HG03045 (cell line): Measurements from ENCODE around the gene KIF12.
"Not testable (repeated sequence)": the region's sequence is repeated elsewhere in the genome, so short reads cannot be mapped to it uniquely, and the experiment has no call there.

Experiments
- ATAC-seq: cut with Tn5 transposase; IDR thresholded peaks from one replicate; pipeline ENCODE4 v1.9.1; 2021; ENCODE audit warnings: mild to moderate bottlenecking, moderate library complexity; ENCODE audit not compliant: unreplicated experiment

Gene KIF12

GRCh38 chr9:114049441-114050225 is 49.5 kb downstream of the KIF12 start:
- ATAC-seq, result no peak

DNA sequence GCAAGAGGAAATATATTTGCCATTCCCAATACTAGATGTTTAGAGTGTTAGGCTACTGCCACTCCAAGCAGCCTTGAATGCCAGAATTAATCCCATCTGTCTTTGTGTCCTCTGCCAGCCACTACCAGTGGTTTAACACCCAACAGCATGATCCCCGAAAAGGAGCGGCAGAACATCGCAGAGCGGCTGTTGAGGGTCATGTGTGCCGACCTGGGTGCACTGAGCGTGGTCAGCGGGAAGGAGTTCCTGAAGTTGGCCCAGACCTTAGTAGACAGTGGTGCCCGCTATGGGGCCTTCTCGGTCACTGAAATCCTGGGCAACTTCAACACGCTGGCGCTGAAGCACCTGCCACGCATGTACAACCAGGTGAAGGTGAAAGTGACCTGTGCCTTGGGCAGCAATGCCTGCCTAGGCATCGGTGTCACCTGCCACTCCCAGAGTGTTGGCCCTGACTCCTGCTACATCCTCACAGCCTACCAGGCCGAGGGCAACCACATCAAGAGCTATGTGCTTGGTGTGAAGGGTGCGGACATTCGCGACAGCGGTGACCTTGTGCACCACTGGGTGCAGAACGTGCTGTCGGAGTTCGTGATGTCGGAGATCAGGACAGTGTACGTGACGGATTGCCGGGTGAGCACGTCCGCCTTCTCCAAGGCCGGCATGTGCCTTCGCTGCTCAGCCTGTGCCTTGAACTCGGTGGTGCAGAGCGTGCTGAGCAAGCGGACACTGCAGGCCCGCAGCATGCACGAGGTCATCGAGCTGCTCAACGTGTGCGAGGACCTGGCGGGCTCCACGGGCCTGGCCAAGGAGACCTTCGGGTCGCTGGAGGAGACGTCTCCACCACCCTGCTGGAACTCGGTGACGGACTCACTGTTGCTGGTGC is 50.3 kb downstream of the KIF12 start:
- ATAC-seq, result no peak

DNA sequence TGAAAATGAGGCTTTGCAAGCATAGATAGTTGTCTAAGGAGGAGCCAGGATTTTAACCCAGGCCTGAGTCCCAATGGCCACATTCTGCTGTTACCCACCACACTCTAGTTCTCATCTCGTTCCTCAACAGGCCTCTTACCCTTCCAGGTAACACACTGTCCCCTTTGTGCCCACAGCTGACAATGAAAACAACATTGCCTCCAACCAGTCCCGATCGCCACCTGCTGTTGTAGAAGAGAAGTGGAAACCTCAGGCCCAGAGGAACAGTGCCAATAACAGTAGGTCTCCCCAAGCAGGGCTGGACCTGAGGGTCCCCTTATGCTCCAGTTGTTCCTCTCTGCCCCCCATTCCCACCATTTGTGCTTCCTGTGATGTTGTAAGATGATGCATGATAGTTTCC is 51.4 kb downstream of the KIF12 start:
- ATAC-seq, result no peak

- no peak for ATAC-seq
These were observed 52.2 kb downstream of the KIF12 start for GRCh38 chr9:114046875-114047274.

GRCh38 chr9:114046237-114046755 is 52.8 kb downstream of the KIF12 start:
- ATAC-seq, result no peak

DNA sequence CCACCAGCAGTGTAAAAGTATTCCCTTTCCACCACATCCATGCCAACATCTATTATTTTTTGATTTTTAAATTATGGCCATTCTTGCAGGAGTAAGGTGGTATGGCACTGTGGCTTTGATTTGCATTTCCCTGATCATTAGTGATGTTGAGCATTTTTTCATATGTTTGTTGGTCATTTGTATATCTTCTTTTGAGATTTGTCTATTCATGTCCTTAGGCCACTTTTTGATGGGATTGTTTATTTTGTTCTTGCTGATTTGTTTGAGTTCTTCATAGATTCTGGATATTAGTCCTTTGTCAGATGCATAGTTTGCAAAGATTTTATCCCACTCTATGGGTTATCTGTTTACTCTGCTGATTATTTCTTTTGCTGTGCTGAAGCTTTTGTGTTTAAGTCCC is 55.4 kb downstream of the KIF12 start:
- ATAC-seq, result not testable (repeated sequence)
